K562 (cell line): ENCODE measurements around the gene S100A7A. TPM values are rescaled to one million over a fixed set of nuclear protein-coding genes. Genes with fewer than 3 reads are reported as not detected.

Experiments
- ATAC-seq: fragments of 200-7000 bp; cut with Tn5 transposase; 3 replicates; pipeline ENCODE4 v1.9.1; 2020; ENCODE audit warnings: moderate library complexity
- BruUV-seq: library from RNA; stranded (reverse); fragments of 400-500 nt; replicated peaks from 2 replicates; lab custom pipeline; 2021; lab: Mats Ljungman, UMichigan
- CTCF ChIA-PET: fragments of 300-600 bp; formaldehyde crosslinking; extraction: SDS; loops from one replicate; lab custom pipeline; 2021; ENCODE audit warnings: low intra/inter-chr PET ratio; lab: Yijun Ruan, JAX
- POLR2A ChIA-PET: fragments of 300-600, 350-650 bp; sonication (Branson Sonifier 250); formaldehyde crosslinking; extraction: SDS; loops from one replicate; lab custom pipeline; 2021; ENCODE audit warnings: antibody characterized with exemption, inconsistent platforms; lab: Yijun Ruan, JAX
- DNase-seq, 4 experiments: peaks; one replicate each; pipeline versions ENCODE4 v3.0.0 to v3.0.0-alpha.2; 2011 to 2018; ENCODE audit warnings: low spot score in 3 of 4, mixed read lengths in 3 of 4; ENCODE audit errors: extremely low read depth in 1 of 4
- FAIRE-seq: peaks from 2 replicates; lab custom pipeline; 2011; peaks lifted over from hg19 to GRCh38; lab: Jason Lieb, UNC
- H2AFZ ChIP-seq: 2 replicates; pipeline ENCODE4 v1.6.0; 2011; ENCODE audit warnings: low read depth, low read length, control low read depth, inconsistent platforms
- H3K27ac ChIP-seq: fragments of 200-600 bp; 3 replicates; pipeline ENCODE4 v1.8.0; 2011; ENCODE audit warnings: low read depth, mild to moderate bottlenecking, control low read depth, inconsistent platforms, low read length, moderate library complexity, mixed read lengths; ENCODE audit errors: extremely low read depth
- H3K27me3 ChIP-seq, 2 experiments: fragments of 300-600 bp in 1 of 2; 2 replicates in 1 of 2; 3 replicates in 1 of 2; pipeline versions ENCODE4 v1.6.0 to v1.8.0; 2011; ENCODE audit warnings: inconsistent platforms in 2 of 2, low read length in 2 of 2, mild to moderate bottlenecking in 1 of 2, mixed read lengths in 1 of 2, moderate library complexity in 1 of 2; ENCODE audit not compliant: control insufficient read depth in 2 of 2, insufficient read depth in 2 of 2
- H3K36me3 ChIP-seq: fragments of 300-600 bp; 3 replicates; pipeline ENCODE4 v1.8.0; 2011; ENCODE audit warnings: mild to moderate bottlenecking, low read length, inconsistent platforms; ENCODE audit not compliant: control insufficient read depth, insufficient read depth
- H3K4me1 ChIP-seq, 2 experiments: fragments of 200-600 bp in 1 of 2; replicated peaks in 1 of 2; 2 replicates in 1 of 2; 3 replicates in 1 of 2; pipeline versions ENCODE4 v1.5.1 to v1.8.0; 2011; ENCODE audit warnings: inconsistent platforms in 2 of 2, low read length in 2 of 2, mild to moderate bottlenecking in 1 of 2, mixed read lengths in 1 of 2, moderate library complexity in 1 of 2; ENCODE audit not compliant: control insufficient read depth in 2 of 2, insufficient read depth in 2 of 2
- H3K4me2 ChIP-seq: 2 replicates; pipeline ENCODE4 v1.6.1; 2011; ENCODE audit warnings: low read length, control low read depth, inconsistent platforms, mixed read lengths; ENCODE audit not compliant: insufficient read depth
- H3K4me3 ChIP-seq: fragments of 200-600 bp; sonication (generic), shearing (Covaris generic); 2 replicates; pipeline ENCODE4 v1.5.1; 2016; ENCODE audit warnings: control low read depth, inconsistent platforms
- H3K79me2 ChIP-seq: fragments of 200-600 bp; 3 replicates; pipeline ENCODE4 v1.8.0; 2011; ENCODE audit warnings: low read length, inconsistent platforms; ENCODE audit not compliant: control insufficient read depth, insufficient read depth
- H3K9ac ChIP-seq, 2 experiments: 2 replicates each; pipeline versions ENCODE4 v1.6.0 to v1.6.1; 2011; ENCODE audit warnings: low read depth in 2 of 2, low read length in 2 of 2, control low read depth in 1 of 2, inconsistent platforms in 1 of 2, mild to moderate bottlenecking in 1 of 2, mixed read lengths in 1 of 2; ENCODE audit not compliant: insufficient read depth in 1 of 2
- H3K9me1 ChIP-seq: one replicate; pipeline ENCODE4 v1.6.0; 2011; ENCODE audit warnings: inconsistent platforms, mild to moderate bottlenecking, low read length, moderate library complexity; ENCODE audit not compliant: control insufficient read depth, insufficient read depth
- H3K9me3 ChIP-seq: replicated peaks from 2 replicates; pipeline ENCODE4 v1.5.1; 2011; ENCODE audit warnings: low read depth, low read length, inconsistent platforms; ENCODE audit not compliant: control insufficient read depth, insufficient read depth
- H4K20me1 ChIP-seq: replicated peaks from 2 replicates; pipeline ENCODE4 v1.6.1; 2011; ENCODE audit warnings: low read length, inconsistent platforms, mixed read lengths; ENCODE audit not compliant: control insufficient read depth, insufficient read depth
- KAT7 ChIP-seq: sonication (generic); formaldehyde crosslinking; IDR thresholded peaks from 2 replicates; pipeline ENCODE4 v1.8.0; 2022; ENCODE audit warnings: missing genetic modification reagents, mild to moderate bottlenecking, borderline replicate concordance
- STAG1 ChIP-seq: sonication (generic); formaldehyde crosslinking; IDR thresholded peaks from 2 replicates; pipeline ENCODE4 v1.5.0; 2020; ENCODE audit warnings: missing genetic modification reagents, borderline replicate concordance
- ZFX ChIP-seq: sonication (generic); formaldehyde crosslinking; IDR thresholded peaks from 2 replicates; pipeline ENCODE4 v1.8.0; 2022; ENCODE audit warnings: mild to moderate bottlenecking, missing genetic modification reagents, moderate library complexity
- ZNF197 ChIP-seq: fragments of 200-800 bp; sonication (Bioruptor generic); IDR thresholded peaks from 2 replicates; pipeline ENCODE4 v1.6.1; 2016; ENCODE audit warnings: low read depth, missing genetic modification characterization, missing compliant biosample characterization
- ZNF280A ChIP-seq: fragments of 450-650 bp; IDR thresholded peaks from 2 replicates; pipeline ENCODE4 v1.6.1; 2018; ENCODE audit warnings: mild to moderate bottlenecking, low read depth; ENCODE audit not compliant: partially characterized antibody
- WGBS: fragments of 100-300 bp; shearing (Covaris generic); methylation state at CpG from one replicate; pipeline ENCODE4 v1.1.6; 2016; ENCODE audit warnings: low coverage, mixed read lengths; ENCODE audit not compliant: insufficient coverage; ENCODE audit errors: missing lambda C conversion rate; 5-methylcytosine and 5-hydroxymethylcytosine counted together
- in situ Hi-C: fragments of 300-500 bp; cut with MboI; formaldehyde crosslinking; loops from 4 replicates; pipeline ENCODE4 v1.15.0; 2018; ENCODE audit warnings: inconsistent platforms, mixed read lengths
- intact Hi-C: fragments of 100-400 bp; cut with micrococcal nuclease; formaldehyde crosslinking; loops from 2 replicates; pipeline ENCODE4 v1.14.2; 2022
- polyA plus RNA-seq, 8 experiments: library from polyadenylated mRNA; depleted of rRNA in 4 of 8; stranded (reverse) in 5 of 8; unstranded in 3 of 8; fragments of >200 nt; fragmentation: Nextera tagmentation in 2 of 8; fragmentation: Illumina TruSeq in 1 of 8; extraction: Ambion mirVana in 2 of 8; extraction: Trizol in 1 of 8; gene quantifications; 2 replicates each; pipeline versions ENCODE4 v1.2.1 to v1.2.3, GENCODE V29; 2011 to 2014; ENCODE audit warnings: inconsistent platforms in 1 of 8, missing spikeins in 1 of 8
- total RNA-seq, 7 experiments: library from RNA; depleted of rRNA in 6 of 7; stranded (reverse); fragments of >200 nt in 6 of 7; fragmentation: Illumina TruSeq in 2 of 7; extraction: Trizol in 2 of 7; gene quantifications; 2 replicates each; pipeline versions ENCODE4 v1.2.1 to v1.2.3, GENCODE V29; 2011 to 2021; ENCODE audit warnings: low replicate concordance in 1 of 7
- TF ChIP-seq, protein P1 (sequence below): sonication (generic); formaldehyde crosslinking; IDR thresholded peaks from 2 replicates; pipeline ENCODE4 v1.8.0; 2023; ENCODE audit warnings: missing genetic modification reagents, mild to moderate bottlenecking, borderline replicate concordance
- TF ChIP-seq, protein P2 (sequence below): sonication (generic); formaldehyde crosslinking; IDR thresholded peaks from 2 replicates; pipeline ENCODE4 v1.8.1; 2023; ENCODE audit warnings: missing genetic modification reagents, mild to moderate bottlenecking, borderline replicate concordance

The S100A7A gene
- total and polyA plus RNA-seq, 9 of the 15 experiments (the other 6 are each of a cell fraction or from before 2014, with no cell fraction given): not detected

DNA sequence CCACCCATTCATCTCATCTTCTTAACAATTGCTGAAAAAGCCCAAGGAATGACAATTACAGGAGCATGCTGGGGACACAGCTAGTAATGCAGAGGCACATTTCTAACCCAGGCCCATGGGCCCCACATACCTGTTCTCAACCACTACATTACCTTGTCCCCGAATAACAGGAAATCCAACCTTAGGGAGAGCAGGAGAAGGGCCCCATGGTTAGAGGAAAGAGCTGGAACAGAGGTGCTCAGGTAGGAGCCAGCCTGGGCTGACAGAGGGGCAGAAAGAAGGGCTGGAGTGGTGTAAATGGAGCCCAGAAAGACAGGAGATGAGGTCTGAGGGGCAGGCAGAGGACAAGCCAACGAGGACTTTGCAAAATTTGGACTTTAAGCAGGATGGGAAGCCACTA is 14.1 kb upstream of the S100A7A start:
- CTCF ChIA-PET: interaction anchor here (3.3 kb wide), 1 partner anchor 92 kb away, joined by 28 read pairs; no protein-coding TSS in a partner anchor
- in situ Hi-C loops: no loop called here
- FAIRE-seq: no peak
- TF ChIP-seq ZFX (no peak), KAT7 (CRISPR knock-in tag) (no peak), ZNF197 (CRISPR knock-in tag) (no peak), STAG1 (CRISPR knock-in tag) (no peak), ZNF280A (no peak)
- TF ChIP-seq, protein P1, sequence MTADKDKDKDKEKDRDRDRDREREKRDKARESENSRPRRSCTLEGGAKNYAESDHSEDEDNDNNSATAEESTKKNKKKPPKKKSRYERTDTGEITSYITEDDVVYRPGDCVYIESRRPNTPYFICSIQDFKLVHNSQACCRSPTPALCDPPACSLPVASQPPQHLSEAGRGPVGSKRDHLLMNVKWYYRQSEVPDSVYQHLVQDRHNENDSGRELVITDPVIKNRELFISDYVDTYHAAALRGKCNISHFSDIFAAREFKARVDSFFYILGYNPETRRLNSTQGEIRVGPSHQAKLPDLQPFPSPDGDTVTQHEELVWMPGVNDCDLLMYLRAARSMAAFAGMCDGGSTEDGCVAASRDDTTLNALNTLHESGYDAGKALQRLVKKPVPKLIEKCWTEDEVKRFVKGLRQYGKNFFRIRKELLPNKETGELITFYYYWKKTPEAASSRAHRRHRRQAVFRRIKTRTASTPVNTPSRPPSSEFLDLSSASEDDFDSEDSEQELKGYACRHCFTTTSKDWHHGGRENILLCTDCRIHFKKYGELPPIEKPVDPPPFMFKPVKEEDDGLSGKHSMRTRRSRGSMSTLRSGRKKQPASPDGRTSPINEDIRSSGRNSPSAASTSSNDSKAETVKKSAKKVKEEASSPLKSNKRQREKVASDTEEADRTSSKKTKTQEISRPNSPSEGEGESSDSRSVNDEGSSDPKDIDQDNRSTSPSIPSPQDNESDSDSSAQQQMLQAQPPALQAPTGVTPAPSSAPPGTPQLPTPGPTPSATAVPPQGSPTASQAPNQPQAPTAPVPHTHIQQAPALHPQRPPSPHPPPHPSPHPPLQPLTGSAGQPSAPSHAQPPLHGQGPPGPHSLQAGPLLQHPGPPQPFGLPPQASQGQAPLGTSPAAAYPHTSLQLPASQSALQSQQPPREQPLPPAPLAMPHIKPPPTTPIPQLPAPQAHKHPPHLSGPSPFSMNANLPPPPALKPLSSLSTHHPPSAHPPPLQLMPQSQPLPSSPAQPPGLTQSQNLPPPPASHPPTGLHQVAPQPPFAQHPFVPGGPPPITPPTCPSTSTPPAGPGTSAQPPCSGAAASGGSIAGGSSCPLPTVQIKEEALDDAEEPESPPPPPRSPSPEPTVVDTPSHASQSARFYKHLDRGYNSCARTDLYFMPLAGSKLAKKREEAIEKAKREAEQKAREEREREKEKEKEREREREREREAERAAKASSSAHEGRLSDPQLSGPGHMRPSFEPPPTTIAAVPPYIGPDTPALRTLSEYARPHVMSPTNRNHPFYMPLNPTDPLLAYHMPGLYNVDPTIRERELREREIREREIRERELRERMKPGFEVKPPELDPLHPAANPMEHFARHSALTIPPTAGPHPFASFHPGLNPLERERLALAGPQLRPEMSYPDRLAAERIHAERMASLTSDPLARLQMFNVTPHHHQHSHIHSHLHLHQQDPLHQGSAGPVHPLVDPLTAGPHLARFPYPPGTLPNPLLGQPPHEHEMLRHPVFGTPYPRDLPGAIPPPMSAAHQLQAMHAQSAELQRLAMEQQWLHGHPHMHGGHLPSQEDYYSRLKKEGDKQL (CRISPR knock-in tag): no peak
- TF ChIP-seq, protein P2, sequence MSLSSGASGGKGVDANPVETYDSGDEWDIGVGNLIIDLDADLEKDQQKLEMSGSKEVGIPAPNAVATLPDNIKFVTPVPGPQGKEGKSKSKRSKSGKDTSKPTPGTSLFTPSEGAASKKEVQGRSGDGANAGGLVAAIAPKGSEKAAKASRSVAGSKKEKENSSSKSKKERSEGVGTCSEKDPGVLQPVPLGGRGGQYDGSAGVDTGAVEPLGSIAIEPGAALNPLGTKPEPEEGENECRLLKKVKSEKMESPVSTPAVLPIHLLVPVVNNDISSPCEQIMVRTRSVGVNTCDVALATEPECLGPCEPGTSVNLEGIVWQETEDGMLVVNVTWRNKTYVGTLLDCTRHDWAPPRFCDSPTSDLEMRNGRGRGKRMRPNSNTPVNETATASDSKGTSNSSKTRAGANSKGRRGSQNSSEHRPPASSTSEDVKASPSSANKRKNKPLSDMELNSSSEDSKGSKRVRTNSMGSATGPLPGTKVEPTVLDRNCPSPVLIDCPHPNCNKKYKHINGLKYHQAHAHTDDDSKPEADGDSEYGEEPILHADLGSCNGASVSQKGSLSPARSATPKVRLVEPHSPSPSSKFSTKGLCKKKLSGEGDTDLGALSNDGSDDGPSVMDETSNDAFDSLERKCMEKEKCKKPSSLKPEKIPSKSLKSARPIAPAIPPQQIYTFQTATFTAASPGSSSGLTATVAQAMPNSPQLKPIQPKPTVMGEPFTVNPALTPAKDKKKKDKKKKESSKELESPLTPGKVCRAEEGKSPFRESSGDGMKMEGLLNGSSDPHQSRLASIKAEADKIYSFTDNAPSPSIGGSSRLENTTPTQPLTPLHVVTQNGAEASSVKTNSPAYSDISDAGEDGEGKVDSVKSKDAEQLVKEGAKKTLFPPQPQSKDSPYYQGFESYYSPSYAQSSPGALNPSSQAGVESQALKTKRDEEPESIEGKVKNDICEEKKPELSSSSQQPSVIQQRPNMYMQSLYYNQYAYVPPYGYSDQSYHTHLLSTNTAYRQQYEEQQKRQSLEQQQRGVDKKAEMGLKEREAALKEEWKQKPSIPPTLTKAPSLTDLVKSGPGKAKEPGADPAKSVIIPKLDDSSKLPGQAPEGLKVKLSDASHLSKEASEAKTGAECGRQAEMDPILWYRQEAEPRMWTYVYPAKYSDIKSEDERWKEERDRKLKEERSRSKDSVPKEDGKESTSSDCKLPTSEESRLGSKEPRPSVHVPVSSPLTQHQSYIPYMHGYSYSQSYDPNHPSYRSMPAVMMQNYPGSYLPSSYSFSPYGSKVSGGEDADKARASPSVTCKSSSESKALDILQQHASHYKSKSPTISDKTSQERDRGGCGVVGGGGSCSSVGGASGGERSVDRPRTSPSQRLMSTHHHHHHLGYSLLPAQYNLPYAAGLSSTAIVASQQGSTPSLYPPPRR (CRISPR knock-in tag): no peak

More for the DNA sequence above, 14.1 kb upstream of the S100A7A start:
- POLR2A ChIA-PET: no interaction called here
- BruUV-seq: no TSS peak
- Histone ChIP-seq H3K4me3 (no peak overlapping the region), H3K27ac (no peak overlapping the region), H3K27me3 (peaks cover 16 to 49% of the 10 kb centered on the region in 2 experiments; a peak in 4 of 5 replicates), H3K79me2 (no peaks in the 10 kb centered on the region), H3K9ac (no peak overlapping the region), H3K36me3 (no peaks in the 10 kb centered on the region), H2AFZ (no peak overlapping the region), H3K4me2 (no peak overlapping the region), H3K9me1 (no peaks in the 10 kb centered on the region), H3K4me1 (no peaks in the 10 kb centered on the region; a peak in 1 of 5 replicates), H4K20me1 (peaks cover 4% of the 10 kb centered on the region; the same call in 1 of the 2 replicates), H3K9me3 (no peaks in the 10 kb centered on the region)
- no peak for ATAC-seq
- 0% methylated on average over 2 of the region's 2 CpGs for WGBS
- DNase-seq: no peak
- intact Hi-C loops: no loop called here
